Activated B cell treated with CpG ODN at 0.5 μM for 24 hours (primary cell): ENCODE measurements around the gene HAGHL. TPM values are rescaled to one million over a fixed set of nuclear protein-coding genes. Genes with fewer than 3 reads are reported as not detected.

Experiments used
- ATAC-seq: fragments of 200-7000 bp; cut with Tn5 transposase; one replicate; pipeline ENCODE4 v1.10.0; 2021; ENCODE audit warnings: low read depth, mild to moderate bottlenecking, moderate library complexity
- CTCF ChIA-PET: fragments of 350-600 bp; sonication (Branson Sonifier 250); formaldehyde crosslinking; loops from one replicate; lab custom pipeline; 2021; ENCODE audit warnings: antibody characterized with exemption; lab: Charles Lee
- POLR2A ChIA-PET: fragments of 350-600 bp; sonication (Branson Sonifier 250); formaldehyde crosslinking; loops from one replicate; lab custom pipeline; 2021; ENCODE audit warnings: antibody characterized with exemption; lab: Charles Lee
- DNase-seq: peaks from one replicate; pipeline ENCODE4 v3.0.0; 2022
- H3K27ac Mint-ChIP-seq: one replicate; pipeline ENCODE4 v1.8.0; 2020; ENCODE audit warnings: mixed read lengths
- H3K27me3 Mint-ChIP-seq: one replicate; pipeline ENCODE4 v1.8.0; 2021; ENCODE audit warnings: mixed read lengths
- H3K36me3 Mint-ChIP-seq: one replicate; pipeline ENCODE4 v1.8.0; 2021; ENCODE audit warnings: low read depth, mixed read lengths
- H3K4me1 Mint-ChIP-seq: one replicate; pipeline ENCODE4 v1.8.0; 2021; ENCODE audit warnings: mixed read lengths
- H3K4me3 Mint-ChIP-seq: one replicate; pipeline ENCODE4 v1.8.0; 2020; ENCODE audit warnings: mild to moderate bottlenecking, mixed read lengths
- H3K9me3 Mint-ChIP-seq: one replicate; pipeline ENCODE4 v1.8.0; 2020; ENCODE audit warnings: mixed read lengths
- CTCF ChIP-seq: fragments of 200-600 bp; IDR thresholded peaks from one replicate; pipeline ENCODE4 v1.8.0; 2022; ENCODE audit warnings: antibody characterized with exemption, mild to moderate bottlenecking
- intact Hi-C: fragments of 100-400 bp; cut with micrococcal nuclease; formaldehyde crosslinking; loops from one replicate; pipeline ENCODE4 v1.15.1; 2024
- total RNA-seq: library from RNA; stranded (reverse); gene quantifications from 2 replicates; pipeline ENCODE4 v1.2.3, GENCODE V29; 2022

Gene HAGHL
- total RNA-seq, 1 donor from 2014 or later: 10.9 TPM

GRCh38 chr16:778447-778846 is 51.5 kb downstream of the HAGHL start:
- no peak for DNase-seq
- H3K4me1 Mint-ChIP-seq: no peaks in the 10 kb centered on the region
- peaks cover 10% of the 10 kb centered on the region for H3K27me3 Mint-ChIP-seq
- ChIA-PET CTCF (no interaction called here), POLR2A (no interaction called here)
- H3K27ac Mint-ChIP-seq: no peak overlapping the region
- no peak for TF ChIP-seq CTCF
- H3K36me3 Mint-ChIP-seq: no peaks in the 10 kb centered on the region
- intact Hi-C loops: no loop called here
- no peaks in the 10 kb centered on the region for H3K9me3 Mint-ChIP-seq
- no peak for ATAC-seq
- H3K4me3 Mint-ChIP-seq: no peak overlapping the region

GRCh38 chr16:778909-779527 is 52.1 kb downstream of the HAGHL start:
- H3K27ac Mint-ChIP-seq: no peak overlapping the region
- ATAC-seq (no peak), DNase-seq (no peak)
- H3K27me3 Mint-ChIP-seq: peaks cover 10% of the 10 kb centered on the region
- intact Hi-C loops: no loop called here
- no peak for TF ChIP-seq CTCF
- ChIA-PET POLR2A (interaction anchor here (0.5 kb wide), 1 partner anchor 480 kb away, joined by 4 read pairs; no protein-coding TSS in a partner anchor), CTCF (no interaction called here)
- H3K9me3 Mint-ChIP-seq: no peaks in the 10 kb centered on the region
- no peaks in the 10 kb centered on the region for H3K4me1 Mint-ChIP-seq
- H3K36me3 Mint-ChIP-seq: no peaks in the 10 kb centered on the region
- no peak overlapping the region for H3K4me3 Mint-ChIP-seq

Other genes starting within 250 kb of the HAGHL start
- gene CAPN15, start 199.4 kb upstream of the HAGHL start, total RNA-seq: 77.0 and 95.1 TPM in 2 replicates
- gene PRR35, start 166.7 kb upstream of the HAGHL start, total RNA-seq: not detected in 2 replicates
- 0.83 and 1.0 TPM in 2 replicates for gene NHLRC4, start 160.1 kb upstream of the HAGHL start, total RNA-seq
- gene PIGQ, start 157.1 kb upstream of the HAGHL start, total RNA-seq: 46.7 and 53.1 TPM in 2 replicates
- gene RAB40C, start 137.0 kb upstream of the HAGHL start, total RNA-seq: 10.5 and 13.1 TPM in 2 replicates
- 0.42 and 0.47 TPM in 2 replicates for gene WFIKKN1, start 96.1 kb upstream of the HAGHL start, total RNA-seq
- gene METTL26, start 90.8 kb upstream of the HAGHL start, total RNA-seq: 48.7 and 49.9 TPM in 2 replicates
- 29.4 and 38.9 TPM in 2 replicates for gene MCRIP2, start 85.3 kb upstream of the HAGHL start, total RNA-seq
- 24.8 and 33.7 TPM in 2 replicates for gene WDR90, start 77.7 kb upstream of the HAGHL start, total RNA-seq
- 141 and 170 TPM in 2 replicates for gene RHOT2, start 59.0 kb upstream of the HAGHL start, total RNA-seq
- gene RHBDL1, start 51.4 kb upstream of the HAGHL start, total RNA-seq: 0.24 TPM in 1 of 2 replicates, not detected in the other
- gene STUB1, start 46.7 kb upstream of the HAGHL start, total RNA-seq: 75.4 and 81.2 TPM in 2 replicates
- 41.4 and 47.0 TPM in 2 replicates for gene JMJD8, start 42.8 kb upstream of the HAGHL start, total RNA-seq
- 13.9 and 14.8 TPM in 2 replicates for gene WDR24, start 36.7 kb upstream of the HAGHL start, total RNA-seq
- gene FBXL16, start 21.3 kb upstream of the HAGHL start, total RNA-seq: 0.75 and 0.88 TPM in 2 replicates
- gene METRN, start 12.0 kb upstream of the HAGHL start, total RNA-seq: 5.0 and 6.7 TPM in 2 replicates
- gene ANTKMT, start 6.0 kb upstream of the HAGHL start, total RNA-seq: 58.0 and 67.4 TPM in 2 replicates
- gene CCDC78, start 663 bp upstream of the HAGHL start, total RNA-seq: 4.8 and 7.8 TPM in 2 replicates
- gene CIAO3, start 13.9 kb downstream of the HAGHL start, total RNA-seq: 42.4 and 43.1 TPM in 2 replicates
- gene MSLN, start 33.6 kb downstream of the HAGHL start, total RNA-seq: not detected in 2 replicates
- gene RPUSD1, start 61.3 kb downstream of the HAGHL start, total RNA-seq: 32.2 and 35.3 TPM in 2 replicates
- 42.4 and 45.5 TPM in 2 replicates for gene CHTF18, start 61.5 kb downstream of the HAGHL start, total RNA-seq
- gene GNG13, start 73.6 kb downstream of the HAGHL start, total RNA-seq: not detected in 2 replicates
- gene LMF1, start 243.9 kb downstream of the HAGHL start, total RNA-seq: 30.7 and 36.1 TPM in 2 replicates